PC-3 (cell line): ENCODE measurements around the gene RABL3. TPM values are rescaled to one million over a fixed set of nuclear protein-coding genes. Genes with fewer than 3 reads are reported as not detected.

ENCODE experiments used
- ATAC-seq: fragments of 200-7000 bp; cut with Tn5 transposase; 2 replicates; pipeline ENCODE4 v1.9.1; 2020; ENCODE audit warnings: mild to moderate bottlenecking, moderate library complexity
- BruUV-seq: library from RNA; stranded (reverse); fragments of 400-500 nt; replicated peaks from 2 replicates; lab custom pipeline; 2021; lab: Mats Ljungman, UMichigan
- CTCF ChIA-PET: fragments of 300-600 bp; sonication (Branson Sonifier 250); formaldehyde crosslinking; loops from one replicate; lab custom pipeline; 2022; ENCODE audit warnings: antibody characterized with exemption; lab: Charles Lee
- POLR2A ChIA-PET: fragments of 300-600 bp; sonication (Branson Sonifier 250); formaldehyde crosslinking; loops from one replicate; lab custom pipeline; 2022; ENCODE audit warnings: antibody characterized with exemption; ENCODE audit not compliant: unreplicated experiment; lab: Charles Lee
- DNase-seq: peaks from one replicate; pipeline ENCODE4 v3.0.0-alpha.2; 2015
- H2AFZ ChIP-seq: fragments of 300-600 bp; sonication (generic); 2 replicates; pipeline ENCODE4 v1.6.0; 2016; ENCODE audit warnings: antibody characterized with exemption, low read length
- H3F3A ChIP-seq: fragments of 300-600 bp; sonication (generic); one replicate; pipeline ENCODE4 v1.6.0; 2017; ENCODE audit warnings: antibody characterized with exemption, low read length, control low read depth, mild to moderate bottlenecking; ENCODE audit not compliant: unreplicated experiment
- H3K27ac ChIP-seq: fragments of 300-600 bp; sonication (generic); 2 replicates; pipeline ENCODE4 v1.5.1; 2016; ENCODE audit warnings: mild to moderate bottlenecking, low read length
- H3K27me3 ChIP-seq: fragments of 300-600 bp; sonication (generic); 2 replicates; pipeline ENCODE4 v1.6.1; 2016; ENCODE audit warnings: low read length, mixed read lengths
- H3K36me3 ChIP-seq: fragments of 300-600 bp; sonication (generic); 2 replicates; pipeline ENCODE4 v1.6.1; 2016; ENCODE audit warnings: low read depth, mixed run types, low read length, mixed read lengths
- H3K4me1 ChIP-seq: fragments of 300-600 bp; sonication (generic); 2 replicates; pipeline ENCODE4 v1.5.1; 2016; ENCODE audit warnings: low read length; ENCODE audit not compliant: insufficient read depth
- H3K4me2 ChIP-seq: fragments of 300-600 bp; sonication (generic); 2 replicates; pipeline ENCODE4 v1.6.0; 2016; ENCODE audit warnings: low read length
- H3K4me3 ChIP-seq: fragments of 300-600 bp; sonication (generic); 2 replicates; pipeline ENCODE4 v1.5.1; 2016; ENCODE audit warnings: mild to moderate bottlenecking, low read length, mixed read lengths
- H3K79me2 ChIP-seq: fragments of 300-600 bp; sonication (generic); 2 replicates; pipeline ENCODE4 v1.6.1; 2017; ENCODE audit warnings: low read length, mixed read lengths
- H3K9ac ChIP-seq: fragments of 300-600 bp; sonication (generic); 2 replicates; pipeline ENCODE4 v1.6.0; 2016; ENCODE audit warnings: mild to moderate bottlenecking, low read length
- H3K9me2 ChIP-seq: fragments of 300-600 bp; sonication (generic); replicated peaks from 2 replicates; pipeline ENCODE4 v1.6.1; 2016; ENCODE audit warnings: mixed run types, low read length, mixed read lengths
- H3K9me3 ChIP-seq: fragments of 300-600 bp; sonication (generic); 2 replicates; pipeline ENCODE4 v1.6.1; 2016; ENCODE audit warnings: low read length, mixed read lengths
- H4K20me1 ChIP-seq: fragments of 300-600 bp; sonication (generic); 2 replicates; pipeline ENCODE4 v1.6.1; 2016; ENCODE audit warnings: low read length, mixed read lengths
- EZH2 ChIP-seq: fragments of 300-600 bp; sonication (generic); IDR thresholded peaks from one replicate; pipeline ENCODE4 v1.6.1; 2017; ENCODE audit warnings: antibody characterized with exemption, mild to moderate bottlenecking, low read length; ENCODE audit not compliant: unreplicated experiment
- EZH2phosphoT487 ChIP-seq: fragments of 300-600 bp; sonication (generic); IDR thresholded peaks from 2 replicates; pipeline ENCODE4 v1.6.1; 2018; ENCODE audit warnings: mild to moderate bottlenecking, antibody characterized with exemption, low read length, borderline replicate concordance
- intact Hi-C: fragments of 100-400 bp; cut with micrococcal nuclease; formaldehyde crosslinking; loops from 2 replicates; pipeline ENCODE4 v1.9.0; 2023
- total RNA-seq: library from RNA; depleted of rRNA; stranded (reverse); fragments of >200 nt; gene quantifications from 2 replicates; pipeline ENCODE4 v1.2.3, GENCODE V29; 2014
- TF ChIP-seq, protein P1 (sequence below): fragments of 300-600 bp; sonication (generic); conservative IDR thresholded peaks from 2 replicates; pipeline ENCODE4 v1.5.1; 2017; ENCODE audit warnings: antibody characterized with exemption, low read depth, mild to moderate bottlenecking, low read length

RABL3 gene
- total RNA-seq, 1 experiment from 2014 or later: 24.3 TPM

DNA sequence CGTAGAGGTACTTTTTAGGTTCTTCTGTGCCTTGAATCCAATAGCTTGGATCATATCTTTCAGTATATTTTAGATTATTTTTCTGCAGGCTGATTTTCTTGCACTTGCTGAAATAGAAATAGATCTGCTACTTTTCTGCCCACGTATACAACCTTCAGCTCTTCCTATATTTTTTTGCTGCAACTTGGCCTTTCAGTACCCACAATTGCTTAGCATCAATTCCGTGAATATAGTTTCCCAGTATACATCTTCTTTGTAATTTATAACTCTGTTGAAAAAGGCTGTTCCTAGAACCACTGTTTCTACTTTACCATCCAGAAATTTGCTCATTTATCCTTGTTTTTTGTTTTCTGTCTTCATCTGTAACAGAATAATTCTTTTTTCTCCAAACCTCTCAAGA, 36.5 kb upstream of the RABL3 start:
- intact Hi-C loops: no loop called here
- ChIA-PET CTCF (no interaction called here), POLR2A (no interaction called here)
- TF ChIP-seq EZH2phosphoT487: no peak
- TF ChIP-seq, protein P1, sequence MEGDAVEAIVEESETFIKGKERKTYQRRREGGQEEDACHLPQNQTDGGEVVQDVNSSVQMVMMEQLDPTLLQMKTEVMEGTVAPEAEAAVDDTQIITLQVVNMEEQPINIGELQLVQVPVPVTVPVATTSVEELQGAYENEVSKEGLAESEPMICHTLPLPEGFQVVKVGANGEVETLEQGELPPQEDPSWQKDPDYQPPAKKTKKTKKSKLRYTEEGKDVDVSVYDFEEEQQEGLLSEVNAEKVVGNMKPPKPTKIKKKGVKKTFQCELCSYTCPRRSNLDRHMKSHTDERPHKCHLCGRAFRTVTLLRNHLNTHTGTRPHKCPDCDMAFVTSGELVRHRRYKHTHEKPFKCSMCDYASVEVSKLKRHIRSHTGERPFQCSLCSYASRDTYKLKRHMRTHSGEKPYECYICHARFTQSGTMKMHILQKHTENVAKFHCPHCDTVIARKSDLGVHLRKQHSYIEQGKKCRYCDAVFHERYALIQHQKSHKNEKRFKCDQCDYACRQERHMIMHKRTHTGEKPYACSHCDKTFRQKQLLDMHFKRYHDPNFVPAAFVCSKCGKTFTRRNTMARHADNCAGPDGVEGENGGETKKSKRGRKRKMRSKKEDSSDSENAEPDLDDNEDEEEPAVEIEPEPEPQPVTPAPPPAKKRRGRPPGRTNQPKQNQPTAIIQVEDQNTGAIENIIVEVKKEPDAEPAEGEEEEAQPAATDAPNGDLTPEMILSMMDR: no peak
- TF ChIP-seq EZH2: no peak
- no peak for ATAC-seq
- DNase-seq: no peak
- H3K4me1 ChIP-seq: peaks cover 16% of the 10 kb centered on the region
- H2AFZ ChIP-seq: no peak overlapping the region
- no peaks in the 10 kb centered on the region for H3K9me2 ChIP-seq
- no peak overlapping the region for H3K4me2 ChIP-seq
- no peaks in the 10 kb centered on the region for H3K27me3 ChIP-seq
- no TSS peak for BruUV-seq
- H3K9me3 ChIP-seq: no peaks in the 10 kb centered on the region
- H3K4me3 ChIP-seq: no peak overlapping the region
- H3K36me3 ChIP-seq: peaks cover 27% of the 10 kb centered on the region
- no peaks in the 10 kb centered on the region for H3K79me2 ChIP-seq
- H3K27ac ChIP-seq: no peak overlapping the region
- H3K9ac ChIP-seq: no peak overlapping the region
- H3F3A ChIP-seq: no peaks in the 10 kb centered on the region
- H4K20me1 ChIP-seq: no peaks in the 10 kb centered on the region

DNA sequence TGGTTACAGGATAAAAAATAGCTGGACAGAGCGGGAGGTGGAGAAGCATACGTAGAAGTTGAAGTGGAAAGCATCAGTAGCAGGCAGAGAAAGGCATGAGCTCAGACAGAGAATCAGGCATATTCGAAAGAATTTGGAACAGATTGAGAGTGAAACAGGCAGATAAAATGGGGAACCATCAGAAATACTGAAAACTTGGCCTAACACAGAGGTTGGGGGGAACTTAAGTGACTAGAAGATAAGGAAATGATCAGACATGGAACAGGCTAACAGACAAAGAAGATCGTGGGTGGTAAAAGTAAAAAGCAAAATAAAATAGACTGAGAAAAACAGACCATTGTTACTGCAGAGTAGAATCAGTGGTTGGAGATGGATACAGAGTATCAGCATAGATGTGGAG, 33.1 kb upstream of the RABL3 start:
- Histone ChIP-seq H3K27me3 (no peaks in the 10 kb centered on the region), H3K36me3 (peaks cover 27% of the 10 kb centered on the region), H3K9me3 (no peaks in the 10 kb centered on the region), H3K4me1 (peaks cover 7% of the 10 kb centered on the region), H3K4me3 (no peak overlapping the region), H3F3A (no peaks in the 10 kb centered on the region), H3K79me2 (no peaks in the 10 kb centered on the region), H3K9me2 (no peaks in the 10 kb centered on the region), H3K9ac (no peak overlapping the region), H2AFZ (no peak overlapping the region), H3K4me2 (no peak overlapping the region), H4K20me1 (no peaks in the 10 kb centered on the region), H3K27ac (no peak overlapping the region)
- TF ChIP-seq, protein P1: no peak
- TF ChIP-seq EZH2: no peak
- TF ChIP-seq EZH2phosphoT487: no peak
- no TSS peak for BruUV-seq
- intact Hi-C loops: no loop called here
- POLR2A ChIA-PET: interaction anchor here (0.5 kb wide), 1 partner anchor 504 kb away, joined by 4 read pairs; no protein-coding TSS in a partner anchor
- ATAC-seq: no peak
- no peak for DNase-seq
- CTCF ChIA-PET: no interaction called here

DNA sequence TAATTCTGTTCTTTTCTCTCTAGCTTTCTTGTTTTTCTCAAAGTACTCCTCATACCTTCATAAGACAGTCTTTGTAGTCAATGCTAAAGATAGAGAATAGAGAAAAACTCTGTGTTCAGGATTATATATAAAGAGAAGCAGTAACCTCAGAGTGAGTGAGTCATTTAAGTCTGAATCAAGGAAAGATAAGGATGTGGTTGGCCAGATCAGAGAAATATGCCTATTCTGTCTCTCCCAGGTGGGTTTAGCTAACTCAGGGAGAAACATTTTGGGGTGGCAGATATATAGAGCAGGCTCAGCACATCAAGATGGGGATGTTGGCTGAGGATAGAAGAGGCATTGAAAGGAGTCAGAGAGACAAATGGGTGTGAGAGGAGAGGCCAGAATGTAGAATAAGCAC, 31.6 kb upstream of the RABL3 start:
- BruUV-seq: no TSS peak
- CTCF ChIA-PET: no interaction called here
- no peaks in the 10 kb centered on the region for H3K9me3 ChIP-seq
- H3K4me1 ChIP-seq: peaks cover 3% of the 10 kb centered on the region; the same call in 1 of the 2 replicates
- no peak overlapping the region for H2AFZ ChIP-seq
- no peak overlapping the region for H3K27ac ChIP-seq
- TF ChIP-seq EZH2phosphoT487 (no peak), EZH2 (no peak)
- TF ChIP-seq, protein P1: no peak
- no peak overlapping the region for H3K9ac ChIP-seq
- intact Hi-C loops: no loop called here
- DNase-seq: no peak
- no peak for ATAC-seq
- H3K36me3 ChIP-seq: peaks cover 27% of the 10 kb centered on the region
- H3K4me2 ChIP-seq: no peak overlapping the region
- H3K4me3 ChIP-seq: no peak overlapping the region
- no peaks in the 10 kb centered on the region for H4K20me1 ChIP-seq
- H3K9me2 ChIP-seq: no peaks in the 10 kb centered on the region
- peaks cover 13% of the 10 kb centered on the region for H3K79me2 ChIP-seq
- POLR2A ChIA-PET: no interaction called here
- H3K27me3 ChIP-seq: no peaks in the 10 kb centered on the region
- H3F3A ChIP-seq: no peaks in the 10 kb centered on the region
